Neural progenitor cell (in vitro differentiated cells): ENCODE data around the gene NHLH1.
"Not testable (repeated sequence)": the region's sequence is repeated elsewhere in the genome, so short reads cannot be mapped to it uniquely, and the experiment has no call there.

ENCODE experiments used
- CTCF ChIP-seq: fragments of 200-600 bp; sonication (generic); IDR thresholded peaks from 2 replicates; pipeline ENCODE4 v1.5.1; 2017; ENCODE audit warnings: antibody characterized with exemption, mild to moderate bottlenecking
- EZH2phosphoT487 ChIP-seq: fragments of 200-600 bp; sonication (generic); IDR thresholded peaks from 2 replicates; pipeline ENCODE4 v1.6.1; 2017; ENCODE audit warnings: antibody characterized with exemption

DNA sequence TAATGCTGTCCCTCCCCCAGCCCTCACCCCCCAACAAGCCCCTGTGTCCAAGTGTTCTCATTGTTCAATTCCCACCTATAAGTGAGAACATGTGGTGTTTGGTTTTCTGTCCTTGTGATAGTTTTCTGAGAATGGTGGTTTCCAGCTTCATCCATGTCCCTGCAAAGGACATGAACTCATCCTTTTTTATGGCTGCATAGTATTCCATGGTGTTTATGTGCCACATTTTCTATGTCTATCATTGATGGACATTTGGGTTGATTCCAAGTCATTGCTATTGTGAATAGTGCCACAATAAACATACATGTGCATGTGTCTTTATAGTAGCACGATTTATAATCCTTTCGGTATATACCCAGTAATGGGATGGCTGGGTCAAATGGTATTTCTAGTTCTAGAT is 17.9 kb downstream of the NHLH1 start:
- not testable (repeated sequence) for TF ChIP-seq CTCF, EZH2phosphoT487
